Suppressor macrophage (primary cell): ENCODE results near the gene FERMT1.
A peak's percentile ranks its signal among the peaks of the same experiment; 100 is the strongest.

Experiments used
- DNase-seq, 4 experiments: peaks; one replicate each; pipeline ENCODE4 v3.0.0-alpha.2; 2020 to 2022
- total RNA-seq, 17 experiments: gene quantifications; one replicate each; lab custom pipeline; 2026; ENCODE audit warnings: mixed read lengths in 6 of 17, inconsistent platforms in 3 of 17; lab: John Stamatoyannopoulos, UW

The FERMT1 gene, protein sequence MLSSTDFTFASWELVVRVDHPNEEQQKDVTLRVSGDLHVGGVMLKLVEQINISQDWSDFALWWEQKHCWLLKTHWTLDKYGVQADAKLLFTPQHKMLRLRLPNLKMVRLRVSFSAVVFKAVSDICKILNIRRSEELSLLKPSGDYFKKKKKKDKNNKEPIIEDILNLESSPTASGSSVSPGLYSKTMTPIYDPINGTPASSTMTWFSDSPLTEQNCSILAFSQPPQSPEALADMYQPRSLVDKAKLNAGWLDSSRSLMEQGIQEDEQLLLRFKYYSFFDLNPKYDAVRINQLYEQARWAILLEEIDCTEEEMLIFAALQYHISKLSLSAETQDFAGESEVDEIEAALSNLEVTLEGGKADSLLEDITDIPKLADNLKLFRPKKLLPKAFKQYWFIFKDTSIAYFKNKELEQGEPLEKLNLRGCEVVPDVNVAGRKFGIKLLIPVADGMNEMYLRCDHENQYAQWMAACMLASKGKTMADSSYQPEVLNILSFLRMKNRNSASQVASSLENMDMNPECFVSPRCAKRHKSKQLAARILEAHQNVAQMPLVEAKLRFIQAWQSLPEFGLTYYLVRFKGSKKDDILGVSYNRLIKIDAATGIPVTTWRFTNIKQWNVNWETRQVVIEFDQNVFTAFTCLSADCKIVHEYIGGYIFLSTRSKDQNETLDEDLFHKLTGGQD
- total RNA-seq = 0.40 to 7.6 (median 1.9) reads per million in 17 experiments

DNA sequence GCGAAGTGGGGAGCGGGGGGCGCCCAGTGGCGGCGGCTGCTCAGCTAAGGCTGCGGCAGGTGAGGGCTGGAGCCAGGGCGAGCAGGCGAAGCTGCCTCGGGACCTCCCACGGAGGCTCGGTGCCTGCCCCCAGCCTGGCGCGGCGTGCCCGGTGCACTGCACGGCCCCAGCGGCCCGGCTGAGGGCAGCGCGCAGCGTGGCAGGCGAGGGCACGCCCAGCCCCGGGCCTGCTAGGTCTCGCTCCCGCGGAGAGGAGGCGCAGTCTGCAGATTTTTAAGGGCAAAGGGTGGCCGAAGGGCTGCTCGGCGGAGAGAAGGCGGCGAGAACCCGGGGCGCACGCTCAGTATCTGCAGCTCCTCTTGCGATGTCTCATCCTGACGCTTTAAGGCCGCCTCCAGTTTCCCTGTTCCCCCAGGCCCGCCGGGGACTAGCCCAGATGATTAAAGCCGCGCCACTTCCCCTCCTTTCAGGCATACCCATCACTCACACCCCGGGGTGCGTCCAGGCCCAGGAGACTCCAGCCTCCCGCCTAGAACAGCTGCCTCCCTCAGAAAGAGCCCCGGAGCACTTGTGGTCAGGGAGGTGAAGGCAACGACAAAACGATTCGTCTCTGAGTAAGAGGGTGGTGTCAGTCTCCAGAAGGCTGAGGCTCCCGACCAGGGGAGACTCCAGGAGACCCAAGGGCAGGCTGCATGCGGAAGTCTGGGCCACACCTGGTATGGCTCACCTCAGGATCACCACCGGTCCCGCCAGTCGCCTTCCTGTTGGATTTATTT, at the start of gene FERMT1:
TSS of gene FERMT1 (minus strand) at position 158 of the 776 bp plus-strand sequence. CDS start 3,476 bp downstream, outside the sequence.
- DNase-seq = peak; percentile 77 to 89 (median 84)

DNA sequence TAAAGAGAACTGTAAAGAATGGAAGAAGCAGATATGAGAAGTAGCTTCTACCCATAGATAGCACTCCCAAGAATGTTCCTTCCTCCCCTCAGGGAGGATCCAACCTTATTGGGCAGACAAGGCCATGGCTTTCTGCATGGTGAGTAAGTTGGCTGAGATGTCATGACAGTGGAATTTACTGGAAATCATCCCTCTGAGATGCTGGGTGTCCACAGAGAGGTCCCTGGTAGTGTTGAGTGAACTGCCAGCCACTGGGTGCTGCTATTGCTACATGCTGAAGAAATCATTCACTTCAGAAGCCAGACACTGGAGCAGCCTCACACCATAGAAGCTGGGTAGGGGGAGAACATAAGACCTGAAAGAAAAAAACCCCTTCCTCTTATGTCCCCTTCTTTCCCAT, 46.4 kb upstream of the FERMT1 start:
- no peak for DNase-seq

DNA sequence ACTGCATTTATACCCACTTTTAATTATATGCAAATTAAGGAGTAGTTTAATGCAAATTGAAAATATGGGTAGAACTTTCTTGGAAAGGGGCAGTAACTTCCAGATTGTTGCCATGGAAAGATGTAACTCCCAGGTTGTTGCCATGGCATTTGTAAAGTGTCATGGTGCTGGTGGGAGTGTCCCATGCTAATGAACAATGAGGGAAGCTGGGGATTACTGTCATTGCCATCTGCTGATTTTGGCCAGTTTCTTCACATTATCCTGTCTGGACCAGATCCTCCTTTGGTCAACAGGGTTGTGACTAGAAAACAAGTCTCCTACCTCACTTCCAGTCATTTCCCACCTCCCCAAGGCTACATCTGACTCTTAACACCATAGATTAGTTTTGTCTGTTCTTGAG, 45.4 kb upstream of the FERMT1 start:
- no peak for DNase-seq

DNA sequence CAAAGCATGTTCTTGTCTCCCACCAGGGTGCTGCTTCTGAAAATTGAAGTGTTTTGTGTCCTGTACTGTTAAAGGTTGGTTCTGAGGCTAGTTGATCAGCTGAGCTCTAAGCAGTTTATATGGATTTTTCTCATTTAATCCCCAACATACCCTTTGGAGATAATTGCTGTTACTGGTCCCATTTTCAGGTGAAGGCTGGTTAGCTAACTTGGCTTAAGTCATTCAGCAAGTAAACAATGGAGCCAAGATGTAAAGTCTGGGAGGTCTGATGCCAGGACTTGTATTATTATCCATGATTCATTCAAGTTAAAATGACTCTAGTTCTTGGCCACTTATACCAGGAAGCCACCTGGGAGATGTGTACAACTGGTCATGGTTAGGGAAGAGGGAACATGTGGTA, 42.5 kb upstream of the FERMT1 start:
- DNase-seq = no peak

DNA sequence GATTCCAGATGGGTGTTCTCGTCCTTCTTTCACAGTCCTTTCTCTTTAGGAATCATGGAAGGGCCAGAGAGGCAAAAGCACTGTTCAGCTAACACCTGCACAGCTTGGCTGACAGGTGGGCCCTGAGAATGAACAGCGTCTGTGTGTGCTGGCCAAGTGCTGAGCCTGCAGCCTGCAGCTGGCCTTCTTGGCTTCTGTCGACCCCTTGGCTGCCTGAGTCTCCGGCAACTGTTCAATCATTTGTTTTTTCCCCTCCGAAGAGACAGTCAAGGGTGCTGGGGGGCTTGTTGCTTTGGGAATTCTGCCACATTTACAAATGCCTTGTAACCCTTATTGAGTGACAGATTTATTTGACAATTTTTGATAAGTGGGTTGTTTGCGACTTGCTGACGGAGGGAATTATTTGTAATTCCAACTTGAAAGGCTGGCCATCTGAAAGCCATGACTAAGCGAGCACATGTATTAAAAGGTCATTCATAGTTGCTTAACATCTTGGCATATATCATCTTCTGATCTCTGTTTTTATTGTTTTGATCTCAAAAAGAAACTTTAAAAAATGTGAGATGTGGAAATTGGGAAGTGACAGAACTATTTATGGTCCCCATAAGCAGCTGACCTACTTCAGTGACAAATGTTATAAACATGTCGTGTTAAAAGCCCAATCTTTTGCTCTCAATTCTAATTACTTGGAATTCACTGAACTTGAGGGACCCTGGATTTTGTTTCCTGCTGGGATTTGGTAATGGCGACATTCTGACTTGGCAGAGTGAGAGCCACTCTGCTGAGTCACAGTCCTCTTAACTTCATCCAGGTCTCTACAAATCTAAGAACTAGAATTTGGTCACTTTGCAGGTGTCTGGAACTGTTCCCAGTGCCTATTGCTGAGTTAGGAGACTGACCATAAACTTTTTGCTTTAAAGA, 41.9 kb upstream of the FERMT1 start:
- DNase-seq = no peak

DNA sequence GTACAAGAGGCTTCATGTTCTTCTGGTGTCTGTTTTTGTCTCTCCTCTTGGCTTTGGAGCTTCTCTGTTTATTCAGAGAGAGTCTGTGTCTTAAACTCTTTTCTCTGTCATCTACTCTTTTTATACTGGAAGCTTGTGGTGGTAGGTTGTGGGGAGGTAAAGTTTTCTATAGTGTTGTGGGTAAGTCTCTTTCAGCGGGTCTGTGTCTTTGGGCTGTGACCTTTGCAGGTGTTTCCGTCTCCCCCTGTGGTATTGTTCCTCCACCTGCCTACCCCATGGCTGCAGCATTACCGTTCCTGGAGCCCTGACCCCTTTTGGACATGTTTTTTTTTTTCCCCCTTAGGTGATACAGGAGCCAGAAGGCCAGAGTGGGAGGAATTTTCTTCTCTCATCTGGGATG, 37.9 kb upstream of the FERMT1 start:
- DNase-seq = no peak

DNA sequence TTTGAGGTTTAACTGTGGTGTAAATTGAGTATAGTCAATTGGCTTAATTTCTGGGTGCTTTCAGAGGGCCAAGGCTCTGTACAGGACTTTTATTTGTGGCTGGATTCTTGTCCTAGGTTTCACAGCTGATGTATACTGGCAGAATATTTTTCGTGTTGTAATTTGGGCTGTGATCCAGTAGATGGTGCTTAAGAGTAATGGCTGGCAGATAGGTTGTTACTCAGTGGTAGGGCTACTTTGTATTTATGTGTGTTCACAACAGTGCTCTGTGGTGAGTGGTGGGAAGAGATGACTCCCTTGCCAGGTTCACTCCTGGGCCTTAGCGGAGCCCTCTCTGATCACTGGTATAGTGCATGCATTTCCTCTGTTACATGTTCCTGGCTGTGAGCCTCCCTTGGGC, 34.5 kb upstream of the FERMT1 start:
- DNase-seq = no peak

DNA sequence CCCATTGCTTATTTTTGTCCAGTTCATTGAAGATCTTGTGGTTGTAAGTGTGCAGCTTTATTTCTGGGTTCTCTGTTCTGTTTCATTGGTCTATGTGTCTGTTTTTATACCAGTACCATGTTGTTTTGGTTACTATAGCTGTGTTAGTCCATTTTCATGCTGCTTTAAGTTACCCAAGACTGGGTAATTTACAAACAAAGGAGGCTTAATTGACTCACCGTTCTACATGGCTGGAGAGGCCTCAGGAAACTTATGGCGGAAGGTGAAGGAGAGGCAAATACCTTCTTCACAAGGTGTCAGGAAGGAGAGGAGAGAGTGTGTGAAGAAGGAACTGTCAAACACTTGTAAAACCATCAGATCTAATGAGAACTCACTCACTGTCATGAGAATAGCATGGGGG, 29.9 kb upstream of the FERMT1 start:
- no peak for DNase-seq

DNA sequence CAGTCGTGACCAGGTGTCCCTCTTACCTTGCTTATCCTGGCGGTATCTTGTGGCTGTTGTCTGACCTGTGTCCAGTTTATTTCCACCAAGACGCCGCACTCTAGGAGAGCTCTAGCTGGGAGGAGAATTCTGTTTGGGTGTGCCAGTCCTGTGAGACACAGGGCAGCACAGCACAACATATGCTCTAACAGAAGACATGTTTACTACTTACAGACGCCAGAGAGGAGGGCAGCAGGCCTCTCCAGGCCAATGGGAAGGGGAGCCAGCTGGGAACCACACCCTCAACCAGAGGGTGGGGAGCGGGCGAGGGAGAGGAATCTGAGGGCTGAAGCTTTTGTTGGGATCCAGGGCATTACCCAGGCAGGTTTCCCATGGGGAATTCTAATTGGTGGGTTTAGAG, 25.2 kb upstream of the FERMT1 start:
- DNase-seq = no peak

DNA sequence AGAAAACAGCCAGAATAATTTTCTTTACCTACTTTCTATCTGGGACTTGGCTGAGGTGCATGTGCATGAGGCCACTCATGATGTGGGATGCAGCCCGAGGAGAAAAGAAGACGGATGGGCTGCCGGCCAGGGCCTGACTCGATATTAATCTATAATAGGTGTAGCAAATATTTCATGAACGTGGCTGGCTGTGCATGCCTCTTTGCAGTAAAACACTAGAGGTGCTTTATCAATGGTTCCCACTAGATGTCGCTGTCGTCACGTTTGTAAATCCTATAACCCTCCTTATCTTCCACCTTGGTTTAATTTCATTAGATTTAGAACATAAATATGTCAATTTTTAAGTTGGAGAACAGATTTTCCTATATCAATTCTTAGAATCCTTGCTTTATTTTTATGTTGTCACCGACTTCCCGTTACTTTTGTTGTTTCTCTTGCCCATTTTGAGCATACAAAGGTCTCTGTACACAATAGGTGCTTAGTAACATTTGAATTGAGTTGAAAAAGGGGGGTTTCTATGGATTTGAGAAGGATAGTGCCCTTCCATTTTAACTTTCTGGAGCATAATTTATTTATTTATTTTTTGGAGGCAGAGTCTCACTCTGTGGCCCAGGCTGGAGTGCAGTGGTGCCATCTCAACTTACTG, 19.6 kb upstream of the FERMT1 start:
- peak; percentile 65 to 78 (median 74) for DNase-seq

DNA sequence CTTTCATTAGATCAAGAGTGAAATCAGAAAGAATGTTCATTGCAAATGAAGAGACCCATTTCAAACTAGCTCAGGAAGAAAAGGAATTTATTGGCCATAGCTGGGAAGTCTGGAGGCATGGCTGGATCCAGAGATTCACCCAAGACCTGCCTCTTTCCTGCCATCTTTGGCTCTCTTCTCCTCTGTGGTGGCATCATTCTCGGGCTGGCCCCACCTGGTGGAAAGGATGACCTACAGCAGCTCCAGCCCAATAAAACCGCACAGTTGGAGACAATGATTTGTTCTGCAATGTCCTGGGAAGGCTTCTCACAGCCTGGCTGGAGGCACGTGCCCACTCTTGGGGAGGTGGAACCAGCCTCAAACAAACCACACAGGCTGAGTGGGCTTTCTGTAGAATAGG, 18.1 kb upstream of the FERMT1 start:
- peak in 3 of 4 experiments; percentile 8 to 26 (median 12) for DNase-seq

DNA sequence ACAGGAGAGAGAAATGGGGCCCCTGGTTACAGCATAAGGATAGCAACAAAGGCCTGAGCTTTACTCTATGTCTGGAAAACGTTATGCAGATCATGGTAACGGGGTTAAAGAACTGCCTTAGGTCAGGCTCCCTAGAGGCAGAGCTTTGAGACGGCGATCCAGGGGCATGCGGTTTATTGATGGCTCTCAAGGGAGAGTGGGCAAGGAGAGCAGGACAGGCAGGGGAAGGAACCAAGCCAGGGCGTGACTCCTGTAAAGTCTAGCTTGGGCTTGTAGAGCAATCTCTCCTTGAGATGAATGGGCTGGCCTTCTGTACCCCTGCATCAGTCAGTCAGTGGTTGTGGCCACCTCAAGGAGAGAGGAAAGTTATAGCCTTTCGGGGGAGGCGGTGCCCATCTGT, 12.5 kb upstream of the FERMT1 start:
- no peak for DNase-seq

DNA sequence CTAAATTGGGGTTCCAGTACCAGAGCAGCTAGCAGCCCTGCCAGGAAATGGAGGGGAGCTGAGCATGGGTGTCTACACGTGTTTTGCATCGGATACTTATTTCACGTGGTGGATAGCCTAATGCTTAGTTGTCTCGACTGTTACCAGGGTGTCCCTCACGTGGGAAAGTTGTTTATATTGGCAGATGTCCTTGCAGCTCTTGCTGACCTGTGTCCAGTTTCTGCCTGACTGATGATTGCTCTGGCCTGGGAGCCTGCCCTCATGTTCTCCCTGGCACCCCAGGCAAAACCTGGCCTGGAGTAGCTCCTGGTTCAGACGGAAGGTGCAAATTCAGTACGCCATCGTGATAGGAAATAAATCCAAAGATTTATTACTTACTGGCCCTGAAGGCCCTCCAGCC, 11.8 kb upstream of the FERMT1 start:
- DNase-seq = no peak

DNA sequence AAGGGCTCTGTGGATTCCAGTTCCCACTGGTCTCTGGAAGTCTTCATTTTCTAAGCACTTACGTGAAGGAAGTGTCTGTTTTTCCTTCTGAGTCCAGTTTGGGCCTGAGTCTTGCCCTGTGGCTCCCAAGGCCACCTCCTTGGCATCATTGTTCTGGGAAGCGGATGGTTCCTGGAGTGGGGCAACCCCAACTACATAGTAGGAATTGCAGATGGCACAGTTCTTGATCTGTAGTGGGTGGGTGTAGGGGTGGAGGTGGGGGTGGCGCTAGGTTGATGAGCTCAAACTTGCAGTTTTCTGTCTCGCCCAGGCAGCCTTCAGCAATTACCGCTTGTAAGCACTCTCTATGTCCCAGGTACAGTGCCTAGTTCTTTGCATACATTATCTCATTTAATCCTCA, 7.2 kb upstream of the FERMT1 start:
- no peak for DNase-seq

DNA sequence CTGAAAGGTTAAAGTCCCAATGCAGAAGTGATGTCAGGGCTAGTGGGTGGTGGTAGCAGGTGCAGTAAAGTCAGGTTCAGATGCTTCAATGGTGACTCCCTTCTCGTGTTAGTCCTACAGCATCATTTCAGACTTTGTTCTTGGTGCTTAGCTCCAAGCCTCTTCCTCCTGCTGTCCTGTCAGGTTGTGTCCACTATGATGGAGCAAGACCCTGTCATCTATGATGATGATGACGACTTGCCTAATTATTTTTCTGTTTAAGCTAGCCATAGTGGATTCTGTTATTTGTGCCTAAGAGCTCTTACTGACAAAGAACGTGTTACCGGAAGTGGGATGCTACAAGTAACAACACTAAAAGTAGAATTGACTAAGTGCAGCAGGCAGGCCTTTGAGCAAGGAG, 5.0 kb upstream of the FERMT1 start:
- no peak for DNase-seq

DNA sequence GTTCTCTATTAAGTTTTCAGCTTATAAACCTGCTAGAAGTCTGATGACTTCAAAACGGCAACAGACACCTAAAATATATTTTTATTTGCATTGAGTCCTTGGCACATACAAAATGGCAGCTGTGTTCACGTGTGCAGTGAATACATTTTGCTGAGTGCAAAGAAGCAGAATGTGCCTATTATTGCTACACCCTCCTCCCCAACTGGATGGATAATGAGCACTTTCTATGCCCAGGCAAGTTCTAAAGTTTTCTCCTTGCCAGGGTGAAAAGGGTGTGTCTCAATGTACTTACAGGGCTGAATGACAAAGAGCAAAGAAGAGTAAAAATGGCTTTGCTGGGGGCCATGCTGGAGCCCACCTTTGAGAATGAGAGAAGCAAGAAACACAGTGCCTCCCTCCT, 4.0 kb upstream of the FERMT1 start:
- DNase-seq = no peak

DNA sequence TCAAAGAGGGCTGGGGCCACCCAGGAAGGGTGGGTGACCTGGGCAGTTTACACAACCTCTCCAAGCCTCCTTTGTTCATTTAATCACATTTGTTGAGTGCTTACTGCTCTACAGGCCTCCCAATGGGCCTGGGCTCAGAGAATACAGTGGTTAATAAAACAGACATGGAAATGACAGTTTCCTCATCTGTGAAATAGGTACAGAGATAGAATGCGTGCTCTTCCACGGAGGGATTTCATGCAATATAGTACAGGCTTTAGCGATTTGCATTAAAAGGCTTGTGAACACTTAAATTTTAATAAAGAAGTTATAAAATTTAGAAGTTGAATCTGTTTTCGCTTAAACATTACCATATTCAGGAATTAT, 802 bp upstream of the FERMT1 start:
- no peak for DNase-seq

DNA sequence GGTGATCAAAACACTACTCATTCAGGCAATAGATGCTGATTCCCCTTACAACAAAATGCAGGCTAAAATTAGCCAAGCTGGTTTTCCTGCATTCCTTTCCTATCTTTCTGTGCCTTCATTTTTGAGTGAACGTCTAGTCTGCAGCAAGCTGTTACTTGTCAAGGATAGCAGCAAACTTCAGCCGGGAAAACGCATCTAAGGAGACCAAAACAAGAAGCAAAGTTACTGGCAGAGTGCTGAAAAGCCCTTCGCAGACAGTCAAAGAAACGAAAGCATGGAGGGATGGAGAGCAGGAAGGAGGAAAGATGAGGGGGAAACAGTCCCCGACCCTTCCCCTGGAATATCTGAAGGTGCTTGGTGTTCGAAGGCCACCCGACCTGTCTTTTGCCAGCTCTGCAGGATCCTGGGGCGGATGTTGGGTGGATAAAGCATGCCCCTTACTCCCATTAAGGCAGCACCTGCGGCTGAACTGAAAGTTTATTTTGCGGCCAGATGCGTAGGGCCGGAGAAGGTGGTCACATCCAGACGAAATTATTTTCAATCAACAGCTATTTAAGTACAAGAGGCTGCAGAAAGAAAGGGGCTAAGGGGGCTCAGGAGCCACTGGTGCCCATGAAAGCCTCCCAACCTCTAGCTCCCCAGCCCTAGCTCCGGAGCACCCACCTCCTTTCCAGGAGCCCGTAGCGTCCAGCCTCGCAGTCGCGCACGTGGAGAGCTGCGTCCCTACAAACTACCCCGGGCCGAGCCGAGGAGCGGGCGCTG, 538 bp downstream of the FERMT1 start:
- DNase-seq = peak in 3 of 4 experiments; percentile 3 to 8 (median 5)

DNA sequence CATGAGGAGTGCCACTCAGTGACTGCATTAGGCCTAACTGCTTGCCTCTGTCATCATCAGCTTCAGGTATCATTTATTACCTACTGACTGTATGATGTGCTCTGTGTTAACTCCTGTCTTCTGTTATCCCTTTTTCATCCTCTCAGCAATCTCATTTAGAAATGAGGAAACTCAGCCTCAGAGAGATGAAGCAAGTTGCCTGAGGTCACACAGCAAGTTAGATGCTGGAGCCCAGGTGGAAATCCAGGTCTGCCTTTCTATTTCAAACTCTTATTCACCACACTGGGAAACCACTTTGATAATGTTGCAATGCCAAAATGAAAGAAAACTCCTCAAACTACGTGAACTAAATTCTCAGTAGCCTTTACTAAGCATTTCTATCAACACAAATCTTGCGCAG, 1.3 kb downstream of the FERMT1 start:
- no peak for DNase-seq

DNA sequence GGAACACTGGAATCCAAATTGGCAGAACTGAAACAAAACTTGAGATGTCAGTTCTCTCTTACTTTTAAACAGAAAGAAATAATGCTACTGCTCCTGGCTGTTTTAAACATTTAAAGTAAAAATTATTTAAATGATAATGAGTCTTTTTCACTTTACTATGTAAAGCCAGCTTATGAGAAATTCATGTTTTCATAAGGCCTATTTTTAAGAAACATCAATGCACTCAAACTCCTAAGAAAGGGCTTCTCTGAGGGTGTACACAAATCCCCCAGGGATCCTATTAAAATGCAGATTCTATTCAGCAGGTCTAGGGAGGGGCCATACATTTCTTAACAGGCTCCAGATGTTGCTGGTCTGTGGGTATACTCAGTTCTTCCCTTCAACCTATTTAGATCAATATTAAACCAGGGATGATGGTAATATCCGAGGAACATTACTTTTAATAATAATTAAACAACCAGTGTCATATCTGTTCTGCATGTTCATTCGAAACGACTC, 2.3 kb downstream of the FERMT1 start:
- DNase-seq = no peak

DNA sequence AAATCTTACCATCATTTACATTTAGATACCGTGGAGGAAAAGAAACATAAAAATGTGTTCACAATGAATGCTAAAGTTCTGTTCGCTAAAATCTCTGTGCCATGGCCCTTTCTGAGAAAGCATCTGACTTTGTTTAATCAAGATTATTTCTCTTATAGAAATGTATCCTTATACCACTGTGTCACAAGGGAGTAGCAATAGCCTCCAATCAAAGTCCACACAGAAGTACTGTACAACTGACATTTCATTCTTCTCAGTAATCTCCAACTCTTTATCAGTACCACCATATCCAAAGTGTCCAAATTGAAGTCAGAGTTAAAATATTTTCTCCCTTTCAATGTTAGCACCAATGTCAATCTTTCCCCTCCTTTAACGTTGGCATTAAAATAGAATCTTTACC, 6.1 kb downstream of the FERMT1 start:
- no peak for DNase-seq
